LNCaP clone FGC (cell line): ENCODE measurements around the gene FOS.

Source experiments
- DNase-seq: peaks from one replicate; pipeline ENCODE4 v3.0.0-alpha.2; 2011; ENCODE audit warnings: low read depth
- H3K4me3 ChIP-seq: 2 replicates; pipeline ENCODE4 v1.5.1; 2011; ENCODE audit warnings: mild to moderate bottlenecking, low read depth, low read length, control low read depth
- CTCF ChIP-seq: IDR thresholded peaks from 2 replicates; pipeline ENCODE4 v1.5.1; 2012; ENCODE audit warnings: mild to moderate bottlenecking; ENCODE audit not compliant: control insufficient read depth, insufficient read depth; ENCODE audit errors: extremely low read depth

FOS gene

GRCh38 chr14:75244121-75244520 is 34.5 kb upstream of the FOS start:
- no peak overlapping the region for H3K4me3 ChIP-seq
- no peak for TF ChIP-seq CTCF
- DNase-seq: no peak

- DNase-seq: no peak
- H3K4me3 ChIP-seq: no peak overlapping the region
- no peak for TF ChIP-seq CTCF
Observed at GRCh38 chr14:75246546-75247285, 31.9 kb upstream of the FOS start.

- no peak for TF ChIP-seq CTCF
- DNase-seq: no peak
- H3K4me3 ChIP-seq: no peak overlapping the region
Observed at GRCh38 chr14:75247286-75247922, 31.2 kb upstream of the FOS start.

- no peak for TF ChIP-seq CTCF
- no peak overlapping the region for H3K4me3 ChIP-seq
- no peak for DNase-seq
Observed at GRCh38 chr14:75247939-75248338, 30.7 kb upstream of the FOS start.

- H3K4me3 ChIP-seq: no peak overlapping the region
- no peak for TF ChIP-seq CTCF
- DNase-seq: no peak
Observed at GRCh38 chr14:75249251-75249957, 29.2 kb upstream of the FOS start.

GRCh38 chr14:75249958-75250336 is 28.7 kb upstream of the FOS start:
- H3K4me3 ChIP-seq: no peak overlapping the region
- no peak for DNase-seq
- no peak for TF ChIP-seq CTCF
